HG03280 (cell line): ENCODE measurements around the gene FCAMR.

Source experiments
- ATAC-seq: cut with Tn5 transposase; IDR thresholded peaks from one replicate; pipeline ENCODE4 v1.9.1; 2021; ENCODE audit warnings: mild to moderate bottlenecking, moderate library complexity; ENCODE audit not compliant: unreplicated experiment

Gene FCAMR

DNA sequence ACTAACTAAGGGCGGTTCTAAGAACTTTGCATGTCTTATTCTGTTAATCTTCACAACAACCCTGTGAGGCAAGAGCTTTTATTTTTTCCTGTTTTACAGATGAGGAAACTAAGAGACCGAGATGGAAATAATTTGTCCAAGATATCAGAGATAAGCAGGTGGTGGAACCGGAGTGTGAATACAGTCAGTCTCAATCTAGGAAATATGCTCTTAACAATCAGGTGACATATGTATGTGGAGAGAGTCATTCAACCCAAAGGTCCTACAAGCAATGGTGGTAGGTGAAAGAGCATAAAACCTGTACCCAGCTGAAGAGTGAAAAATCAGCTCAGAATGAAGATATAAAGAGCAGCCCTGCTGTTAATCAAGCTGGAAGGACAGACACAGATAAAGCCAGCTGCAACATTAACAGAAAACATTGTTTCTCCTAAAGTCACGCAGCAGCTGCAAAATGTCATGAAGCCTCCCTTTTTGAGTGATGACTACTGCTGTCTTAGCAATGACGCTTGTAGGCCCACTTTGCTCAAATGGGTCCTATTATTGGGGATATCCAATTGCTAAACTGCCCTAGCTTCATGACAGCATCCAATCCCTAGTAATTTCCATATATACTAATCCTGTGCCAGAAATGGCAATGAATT lies 30.5 kb upstream of the FCAMR start:
- no peak for ATAC-seq

GRCh38 chr1:206998816-206999215 lies 28.6 kb upstream of the FCAMR start:
- ATAC-seq = no peak

DNA sequence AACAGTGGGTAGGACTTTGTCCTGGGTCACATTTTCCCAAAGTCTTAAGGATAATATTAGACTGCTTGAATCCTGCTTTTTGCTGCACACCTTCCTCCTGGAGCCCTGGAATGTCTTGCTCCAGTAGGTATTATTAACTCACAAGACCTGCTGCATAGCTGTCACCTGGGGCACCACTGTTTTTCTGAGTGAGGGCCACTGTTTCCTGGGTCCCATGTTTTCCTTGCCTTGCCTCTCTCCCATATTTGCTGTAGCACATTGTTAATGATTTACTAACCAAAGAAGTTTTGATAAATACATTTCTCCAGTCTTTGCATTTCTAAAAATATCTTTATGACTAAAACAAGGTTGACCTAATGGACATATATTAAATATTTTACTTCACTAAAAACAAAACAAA lies 22.5 kb upstream of the FCAMR start:
- no peak for ATAC-seq

- ATAC-seq = no peak
These were observed 17.6 kb upstream of the FCAMR start for GRCh38 chr1:206987873-206988272.

GRCh38 chr1:206986885-206987284 lies 16.6 kb upstream of the FCAMR start:
- ATAC-seq = no peak

GRCh38 chr1:206986402-206986801 lies 16.1 kb upstream of the FCAMR start:
- no peak for ATAC-seq

DNA sequence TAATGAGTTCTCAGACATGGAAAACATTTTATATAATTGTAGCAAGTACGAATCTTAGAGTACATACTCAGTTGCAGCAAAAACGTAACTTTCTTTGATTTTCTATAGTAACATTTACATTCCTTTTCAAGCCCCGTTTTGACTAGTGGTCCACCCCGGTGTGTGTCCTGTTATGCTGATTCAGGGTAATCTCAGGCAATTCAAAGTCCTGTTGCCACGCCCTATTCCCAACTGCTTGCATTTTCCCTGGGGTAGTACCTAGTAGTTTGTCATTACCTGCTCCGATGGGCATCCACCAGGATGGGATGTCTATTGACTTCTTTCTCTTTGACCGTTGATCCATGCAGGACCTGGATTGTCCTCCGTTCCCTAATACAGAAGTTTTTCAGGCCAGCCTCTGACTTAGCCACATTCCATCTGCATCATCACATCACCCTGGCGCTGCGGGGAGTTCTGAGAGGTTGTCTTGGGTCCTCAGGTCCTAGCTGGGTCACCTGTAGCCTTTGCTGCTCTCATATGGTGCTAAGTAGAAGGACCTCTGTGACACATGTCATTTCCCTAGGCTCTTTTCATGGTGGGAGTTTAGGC lies 15.0 kb upstream of the FCAMR start:
- ATAC-seq = no peak

DNA sequence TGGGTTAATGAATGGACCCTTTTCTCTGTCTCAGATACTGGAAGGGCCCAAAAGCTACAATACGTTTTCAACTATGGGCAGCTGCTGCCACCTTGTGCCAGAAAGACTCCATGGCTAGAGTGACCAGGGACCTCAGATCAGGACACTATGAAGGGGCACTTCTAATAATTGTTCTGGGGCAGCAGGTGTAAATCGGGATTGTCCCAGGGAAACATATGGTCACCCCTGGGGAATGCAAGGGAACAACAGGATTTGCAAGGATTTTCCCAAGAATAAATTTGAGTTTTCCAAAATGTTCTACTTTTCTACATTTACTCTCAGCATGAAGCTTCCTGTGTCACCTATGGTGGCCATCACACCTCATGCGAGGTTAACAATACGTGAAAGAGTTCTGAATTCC lies 12.0 kb upstream of the FCAMR start:
- ATAC-seq = no peak

- ATAC-seq = no peak
These were observed 9.3 kb upstream of the FCAMR start for GRCh38 chr1:206979379-206980043.

DNA sequence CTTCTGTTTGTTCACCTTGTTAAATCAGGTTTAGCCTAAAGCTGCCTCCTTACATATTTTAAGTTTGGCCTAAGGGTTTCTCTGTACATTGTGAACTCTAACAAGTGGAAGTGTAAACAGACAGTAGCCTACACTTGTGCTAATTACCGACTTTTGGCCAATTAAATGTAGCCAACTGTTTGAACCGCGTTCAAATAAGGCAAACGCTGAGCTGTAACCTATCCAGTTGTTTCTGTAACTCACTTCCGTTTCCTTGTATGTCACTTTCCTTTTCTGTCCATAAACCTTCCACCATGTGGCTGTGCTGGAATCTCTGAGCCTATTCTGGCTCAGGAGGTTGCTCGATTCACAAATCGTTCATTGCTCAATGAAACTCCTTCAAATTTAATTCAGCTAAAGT lies 8.0 kb upstream of the FCAMR start:
- no peak for ATAC-seq

- no peak for ATAC-seq
These were observed 5.0 kb upstream of the FCAMR start for GRCh38 chr1:206975306-206975705.

- no peak for ATAC-seq
These were observed 3.9 kb upstream of the FCAMR start for GRCh38 chr1:206974140-206974539.

DNA sequence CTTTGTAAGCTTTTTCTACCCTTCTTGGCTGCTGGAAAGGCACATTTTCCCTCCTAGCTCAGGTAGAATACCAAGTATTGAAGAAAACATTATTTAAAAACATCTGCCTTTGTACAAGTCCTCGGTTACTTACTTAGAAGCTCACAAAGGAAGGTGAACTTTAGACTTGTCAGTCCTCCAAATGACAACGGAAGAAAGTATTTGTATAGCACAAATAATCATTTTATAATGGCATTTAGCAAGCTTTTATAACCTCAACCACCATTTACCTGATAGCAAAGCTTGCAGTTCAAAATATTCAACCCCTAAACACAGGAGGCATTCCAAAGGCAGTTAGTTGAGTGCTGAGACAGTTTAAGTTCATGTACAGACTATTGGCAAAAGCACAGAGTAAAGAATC lies 2.5 kb upstream of the FCAMR start:
- no peak for ATAC-seq

- ATAC-seq = peak; percentile 56
These were observed 882 bp upstream of the FCAMR start for GRCh38 chr1:206971029-206971655.

- ATAC-seq = no peak
These were observed 1.2 kb downstream of the FCAMR start for GRCh38 chr1:206969090-206969489.

DNA sequence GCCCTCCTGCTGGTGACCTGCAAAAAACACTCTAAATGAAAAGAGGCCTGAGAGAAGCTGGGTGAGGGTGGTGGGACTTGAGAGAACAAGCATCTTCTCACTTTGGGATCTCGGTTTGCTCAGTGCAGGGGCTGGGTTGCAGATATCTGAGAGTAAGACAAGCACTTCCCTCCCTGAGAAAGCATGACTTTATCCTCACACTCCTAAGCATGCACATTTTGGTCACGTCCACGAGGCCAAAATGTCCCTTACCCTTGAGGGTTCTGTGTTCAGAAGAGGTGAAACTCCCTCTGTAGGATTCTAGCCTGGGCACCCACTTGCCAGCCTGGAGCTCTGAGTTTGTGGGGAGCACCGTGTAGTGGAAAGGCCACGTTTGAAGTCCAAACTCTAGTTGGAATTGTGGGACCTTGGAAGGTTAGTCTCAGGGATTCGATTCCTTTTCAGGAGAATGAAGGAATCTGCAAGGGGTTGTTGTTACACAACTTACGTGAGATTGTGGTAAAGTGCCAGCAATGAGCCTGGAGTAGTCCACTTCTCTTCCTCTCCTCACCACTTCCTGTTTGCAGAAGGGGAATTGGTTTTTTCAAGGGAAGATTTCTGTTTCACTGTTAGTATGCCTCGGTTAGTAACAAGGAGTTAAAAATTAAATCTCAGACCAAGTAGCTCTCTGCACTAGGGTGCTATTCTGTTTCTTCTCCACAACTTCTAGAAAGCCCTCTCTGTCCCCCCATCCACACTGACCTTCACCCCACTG lies 3.0 kb downstream of the FCAMR start:
- ATAC-seq = no peak

DNA sequence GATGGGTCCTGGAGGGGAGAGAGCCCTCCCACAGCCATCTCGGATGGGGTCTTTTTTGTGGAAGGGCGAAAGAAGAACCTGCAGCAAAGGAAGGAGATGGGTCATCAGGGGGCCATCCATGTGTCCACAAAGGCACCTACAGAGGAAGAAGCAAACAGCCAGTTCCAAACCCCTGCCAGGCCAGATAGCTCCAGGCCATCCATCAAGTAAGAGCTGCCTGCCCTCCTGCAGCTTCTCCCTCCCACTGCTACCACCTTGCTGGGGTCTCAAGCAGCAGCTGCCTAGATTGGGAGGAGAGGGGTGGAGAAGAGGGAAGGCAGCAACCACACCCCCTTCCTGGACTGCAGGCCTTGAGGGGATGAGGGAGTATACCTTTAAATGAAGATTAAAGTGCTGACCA lies 4.5 kb downstream of the FCAMR start:
- no peak for ATAC-seq

- ATAC-seq = no peak
These were observed 6.5 kb downstream of the FCAMR start for GRCh38 chr1:206963740-206964139.

DNA sequence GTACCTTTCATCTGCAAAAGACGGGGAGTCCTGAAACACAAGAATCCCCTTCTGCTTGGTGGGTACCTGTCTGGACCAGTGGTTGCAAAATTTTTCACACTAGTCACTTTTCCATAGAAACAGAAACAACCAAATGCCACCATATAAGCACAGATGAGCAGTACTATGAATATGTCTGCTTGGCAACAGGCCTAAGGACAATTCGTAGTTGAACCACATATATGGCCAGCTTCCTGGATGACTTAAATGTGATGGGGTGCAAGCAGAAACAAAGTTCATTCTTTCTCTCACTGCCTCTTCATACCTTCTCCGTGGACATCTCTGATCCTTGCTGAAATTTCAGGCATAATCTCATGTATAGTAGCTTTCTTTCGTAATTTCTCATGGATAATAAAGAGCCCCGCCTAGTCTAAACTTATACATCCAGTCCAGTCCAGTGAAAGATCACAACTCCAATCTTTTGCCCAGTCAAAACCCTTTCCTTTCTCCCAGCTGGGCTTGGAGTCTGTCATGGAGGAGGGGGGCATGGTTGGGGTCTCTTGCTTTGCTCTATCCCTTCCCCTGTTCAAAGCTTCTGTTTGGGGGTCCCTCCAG lies 7.0 kb downstream of the FCAMR start:
- ATAC-seq = no peak

DNA sequence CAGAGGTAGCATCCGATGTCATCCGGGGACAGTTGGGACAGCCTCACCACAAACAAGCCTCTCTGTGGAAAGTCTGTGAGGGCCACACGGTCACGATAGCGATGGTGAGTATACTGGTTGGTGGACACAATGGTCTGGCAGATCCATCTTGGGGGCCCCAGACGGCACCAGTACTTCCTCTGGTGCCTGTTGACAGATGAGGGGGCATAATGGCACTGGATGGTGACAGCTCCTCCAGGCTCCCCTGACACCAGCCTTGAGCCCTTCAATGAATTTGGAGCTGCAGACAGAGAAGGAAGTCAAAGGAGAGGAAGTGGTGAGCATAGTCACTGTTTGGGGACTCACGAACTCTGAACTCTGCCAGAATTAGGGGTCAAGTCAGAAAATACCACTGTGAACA lies 8.0 kb downstream of the FCAMR start:
- no peak for ATAC-seq

GRCh38 chr1:206961668-206962067 lies 8.6 kb downstream of the FCAMR start:
- ATAC-seq = no peak
